ENCODE data around the gene PSG2.
"Not testable (repeated sequence)": the region's sequence is repeated elsewhere in the genome, so short reads cannot be mapped to it uniquely, and the experiment has no call there.

PSG2 gene

GRCh38 chr19:43028866-43029265 is 53.6 kb downstream of the PSG2 start:
- DNase-seq (ENCODE audit: low spot score) = no peak
- Histone ChIP-seq H3K18ac (ENCODE audit: low read length) (no peak overlapping the region), H4K91ac (ENCODE audit: low read depth, low read length, poor library complexity) (no peak overlapping the region), H3K27me3 (ENCODE audit: control insufficient read depth in 3 of 3, insufficient read depth in 3 of 3, low read depth in 1 of 3, low read length in 3 of 3) (no peaks in the 10 kb centered on the region), H3K4me2 (ENCODE audit: insufficient read depth, low read length, poor library complexity, severe bottlenecking) (no peak overlapping the region), H3K9ac (ENCODE audit: low read depth, low read length, poor library complexity) (no peak overlapping the region), H2BK15ac (ENCODE audit: low read length) (no peak overlapping the region), H2AFZ (ENCODE audit: low read length) (no peak overlapping the region), H3K23ac (ENCODE audit: low read depth, low read length, poor library complexity) (no peak overlapping the region), H3K36me3 (replicated peaks in 1 of 2; ENCODE audit: control insufficient read depth in 2 of 2, insufficient read depth in 2 of 2, low read length in 2 of 2) (no peaks in the 10 kb centered on the region), H2AK5ac (ENCODE audit: low read depth, low read length) (no peak overlapping the region), H3K4me1 (ENCODE audit: control insufficient read depth in 2 of 2, insufficient read depth in 1 of 2, low read depth in 1 of 2, low read length in 2 of 2) (no peaks in the 10 kb centered on the region), H2BK120ac (ENCODE audit: low read depth, low read length) (no peak overlapping the region), H3K9me3 (replicated peaks in 1 of 2; ENCODE audit: control insufficient read depth in 2 of 2, insufficient read depth in 1 of 2, low read depth in 1 of 2, low read length in 2 of 2) (peaks cover 0 to 6% of the 10 kb centered on the region in 2 donors), H2BK5ac (ENCODE audit: low read length) (no peak overlapping the region), H3K27ac (replicated peaks; ENCODE audit: low read length) (no peak overlapping the region), H4K8ac (ENCODE audit: low read depth, low read length) (no peak overlapping the region), H3K4me3 (ENCODE audit: low read length in 2 of 2) (no peak overlapping the region), H3K79me1 (ENCODE audit: low read depth, low read length) (no peaks in the 10 kb centered on the region), H3K4ac (ENCODE audit: low read length) (no peak overlapping the region), H2BK12ac (ENCODE audit: low read length) (no peak overlapping the region), H3K14ac (ENCODE audit: low read length) (no peak overlapping the region)
- no CpG with 5 or more reads among the region's 4 CpGs for WGBS, 2 donors (ENCODE audit: extremely low coverage in 2 of 2, insufficient read length in 2 of 2, insufficient replicate concordance in 1 of 2)

DNA sequence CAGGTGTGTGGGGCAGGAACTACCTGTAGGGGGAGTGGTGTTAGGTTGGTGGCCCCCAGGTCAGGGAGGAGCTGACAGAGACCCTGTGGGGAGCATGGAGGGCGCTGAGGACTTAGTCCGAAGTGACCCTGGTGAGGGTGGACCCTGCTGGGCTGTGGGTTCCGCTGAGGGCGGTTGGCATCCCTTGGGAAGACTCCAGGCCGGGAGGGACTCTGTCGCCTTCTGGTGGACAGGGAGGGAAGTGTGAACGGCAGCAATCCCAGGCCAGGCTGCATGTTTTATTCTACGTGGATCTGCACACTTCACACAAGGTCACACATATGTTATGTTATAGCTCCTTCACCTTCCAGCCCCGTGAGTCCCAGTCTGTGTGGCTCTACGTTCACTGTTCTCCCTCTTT is 54.5 kb downstream of the PSG2 start:
- not testable (repeated sequence) for H3K4me3 ChIP-seq (ENCODE audit: low read length in 2 of 2); H2BK12ac ChIP-seq (ENCODE audit: low read length); H2BK5ac ChIP-seq (ENCODE audit: low read length); DNase-seq (ENCODE audit: low spot score); H4K8ac ChIP-seq (ENCODE audit: low read depth, low read length); H3K23ac ChIP-seq (ENCODE audit: low read depth, low read length, poor library complexity); H2AFZ ChIP-seq (ENCODE audit: low read length); H3K27ac ChIP-seq (replicated peaks; ENCODE audit: low read length); H3K9ac ChIP-seq (ENCODE audit: low read depth, low read length, poor library complexity); H3K18ac ChIP-seq (ENCODE audit: low read length); H3K4me1 ChIP-seq (ENCODE audit: control insufficient read depth in 2 of 2, insufficient read depth in 1 of 2, low read depth in 1 of 2, low read length in 2 of 2); H3K4ac ChIP-seq (ENCODE audit: low read length); H3K79me1 ChIP-seq (ENCODE audit: low read depth, low read length); H3K9me3 ChIP-seq (replicated peaks in 1 of 2; ENCODE audit: control insufficient read depth in 2 of 2, insufficient read depth in 1 of 2, low read depth in 1 of 2, low read length in 2 of 2); H3K27me3 ChIP-seq (ENCODE audit: control insufficient read depth in 3 of 3, insufficient read depth in 3 of 3, low read depth in 1 of 3, low read length in 3 of 3); H3K4me2 ChIP-seq (ENCODE audit: insufficient read depth, low read length, poor library complexity, severe bottlenecking); H4K91ac ChIP-seq (ENCODE audit: low read depth, low read length, poor library complexity); H3K14ac ChIP-seq (ENCODE audit: low read length); H2BK15ac ChIP-seq (ENCODE audit: low read length); H2AK5ac ChIP-seq (ENCODE audit: low read depth, low read length); H3K36me3 ChIP-seq (replicated peaks in 1 of 2; ENCODE audit: control insufficient read depth in 2 of 2, insufficient read depth in 2 of 2, low read length in 2 of 2); H2BK120ac ChIP-seq (ENCODE audit: low read depth, low read length)
- whole genome bisulfite sequencing, 2 donors (ENCODE audit: extremely low coverage in 2 of 2, insufficient read length in 2 of 2, insufficient replicate concordance in 1 of 2) = no CpG with 5 or more reads among the region's 10 CpGs

GRCh38 chr19:43027061-43027460 is 55.4 kb downstream of the PSG2 start:
- not testable (repeated sequence) for H3K23ac ChIP-seq (ENCODE audit: low read depth, low read length, poor library complexity); H3K27ac ChIP-seq (replicated peaks; ENCODE audit: low read length); H3K4me2 ChIP-seq (ENCODE audit: insufficient read depth, low read length, poor library complexity, severe bottlenecking); H2BK5ac ChIP-seq (ENCODE audit: low read length); H2BK120ac ChIP-seq (ENCODE audit: low read depth, low read length); H2AFZ ChIP-seq (ENCODE audit: low read length); H3K9me3 ChIP-seq (replicated peaks in 1 of 2; ENCODE audit: control insufficient read depth in 2 of 2, insufficient read depth in 1 of 2, low read depth in 1 of 2, low read length in 2 of 2); H3K27me3 ChIP-seq (ENCODE audit: control insufficient read depth in 3 of 3, insufficient read depth in 3 of 3, low read depth in 1 of 3, low read length in 3 of 3); H4K91ac ChIP-seq (ENCODE audit: low read depth, low read length, poor library complexity); H3K4me3 ChIP-seq (ENCODE audit: low read length in 2 of 2); H3K4me1 ChIP-seq (ENCODE audit: control insufficient read depth in 2 of 2, insufficient read depth in 1 of 2, low read depth in 1 of 2, low read length in 2 of 2); H3K9ac ChIP-seq (ENCODE audit: low read depth, low read length, poor library complexity); H2AK5ac ChIP-seq (ENCODE audit: low read depth, low read length); H3K18ac ChIP-seq (ENCODE audit: low read length); H3K36me3 ChIP-seq (replicated peaks in 1 of 2; ENCODE audit: control insufficient read depth in 2 of 2, insufficient read depth in 2 of 2, low read length in 2 of 2); H4K8ac ChIP-seq (ENCODE audit: low read depth, low read length); H3K14ac ChIP-seq (ENCODE audit: low read length); H3K79me1 ChIP-seq (ENCODE audit: low read depth, low read length); H3K4ac ChIP-seq (ENCODE audit: low read length); H2BK12ac ChIP-seq (ENCODE audit: low read length); DNase-seq (ENCODE audit: low spot score); H2BK15ac ChIP-seq (ENCODE audit: low read length)
- WGBS, 2 donors (ENCODE audit: extremely low coverage in 2 of 2, insufficient read length in 2 of 2, insufficient replicate concordance in 1 of 2) = no CpG with 5 or more reads among the region's 8 CpGs

GRCh38 chr19:43026369-43026768 is 56.1 kb downstream of the PSG2 start, which contains the start of gene PSG11:
PSG11 (minus strand) TSS chr19:43026469; CDS start chr19:43026372, 97 bp downstream.
- not testable (repeated sequence) for H2BK120ac ChIP-seq (ENCODE audit: low read depth, low read length); H3K27me3 ChIP-seq (ENCODE audit: control insufficient read depth in 3 of 3, insufficient read depth in 3 of 3, low read depth in 1 of 3, low read length in 3 of 3); H2AFZ ChIP-seq (ENCODE audit: low read length); H3K23ac ChIP-seq (ENCODE audit: low read depth, low read length, poor library complexity); H3K4ac ChIP-seq (ENCODE audit: low read length); H3K4me1 ChIP-seq (ENCODE audit: control insufficient read depth in 2 of 2, insufficient read depth in 1 of 2, low read depth in 1 of 2, low read length in 2 of 2); H4K8ac ChIP-seq (ENCODE audit: low read depth, low read length); H2BK15ac ChIP-seq (ENCODE audit: low read length); H4K91ac ChIP-seq (ENCODE audit: low read depth, low read length, poor library complexity); H3K9me3 ChIP-seq (replicated peaks in 1 of 2; ENCODE audit: control insufficient read depth in 2 of 2, insufficient read depth in 1 of 2, low read depth in 1 of 2, low read length in 2 of 2); H3K18ac ChIP-seq (ENCODE audit: low read length); H3K36me3 ChIP-seq (replicated peaks in 1 of 2; ENCODE audit: control insufficient read depth in 2 of 2, insufficient read depth in 2 of 2, low read length in 2 of 2); H2AK5ac ChIP-seq (ENCODE audit: low read depth, low read length); H2BK5ac ChIP-seq (ENCODE audit: low read length); H3K4me3 ChIP-seq (ENCODE audit: low read length in 2 of 2); H3K14ac ChIP-seq (ENCODE audit: low read length); DNase-seq (ENCODE audit: low spot score); H3K9ac ChIP-seq (ENCODE audit: low read depth, low read length, poor library complexity); H3K27ac ChIP-seq (replicated peaks; ENCODE audit: low read length); H3K4me2 ChIP-seq (ENCODE audit: insufficient read depth, low read length, poor library complexity, severe bottlenecking); H2BK12ac ChIP-seq (ENCODE audit: low read length); H3K79me1 ChIP-seq (ENCODE audit: low read depth, low read length)
- WGBS, 2 donors (ENCODE audit: extremely low coverage in 2 of 2, insufficient read length in 2 of 2, insufficient replicate concordance in 1 of 2) = no CpG with 5 or more reads among the region's 6 CpGs
